ENCODE results near the gene HDAC5. TPM values are rescaled to one million over a fixed set of nuclear protein-coding genes. Genes with fewer than 3 reads are reported as not detected.

The HDAC5 gene
- total and polyA plus RNA-seq, 2 of the 8 experiments (the other 6 are each of a cell fraction or from before 2014, with no cell fraction given) = 48.5 to 54.4 TPM

GRCh38 chr17:44102849-44103622 lies 20.4 kb downstream of the HDAC5 start:
- no peaks in the 10 kb centered on the region for H3K23me2 ChIP-seq (ENCODE audit: low read depth, low read length)
- CTCF ChIA-PET (ENCODE audit: partially characterized antibody) = interaction anchor here (0.6 to 34.4 kb wide), 6 partner anchors 11 to 241 kb away, joined by 3 to 638 read pairs (median 4); partner anchors contain the start of gene HDAC5
- POLR2A ChIA-PET (ENCODE audit: partially characterized antibody) = interaction anchor here (0.9 to 1.7 kb wide), 2 partner anchors 8 to 35 kb away, joined by 3 to 4 read pairs; no protein-coding TSS in a partner anchor
- H3K14ac ChIP-seq (ENCODE audit: insufficient read length) = no peak overlapping the region
- H3K9me3 ChIP-seq (ENCODE audit: insufficient read depth in 2 of 2, low read depth in 1 of 2, low read length in 1 of 2) = no peaks in the 10 kb centered on the region
- no peaks in the 10 kb centered on the region for H3K27me3 ChIP-seq (replicated peaks in 1 of 4; ENCODE audit: control insufficient read depth in 3 of 4, extremely low read depth in 1 of 4, insufficient read depth in 3 of 4, low read length in 3 of 4)
- H3K27ac ChIP-seq (ENCODE audit: low read depth, low read length) = no peak overlapping the region
- no peak overlapping the region for H4K8ac ChIP-seq (ENCODE audit: extremely low read depth, insufficient read depth, low read length)
- no peak overlapping the region for H2BK12ac ChIP-seq (ENCODE audit: low read depth, low read length)
- H2BK120ac ChIP-seq (replicated peaks; ENCODE audit: low read depth, low read length) = no peak overlapping the region
- no peak overlapping the region for H2AK5ac ChIP-seq (ENCODE audit: low read depth, low read length)
- no peak overlapping the region for H3K4ac ChIP-seq (replicated peaks; ENCODE audit: insufficient read length, low read depth, low read length)
- 90% methylated on average over 16 of the region's 16 CpGs; no CpG with 5 or more reads in 1 of the 2 experiments for WGBS, 2 experiments (ENCODE audit: extremely low coverage in 1 of 2, insufficient coverage in 1 of 2, insufficient read length in 1 of 2, insufficient replicate concordance in 2 of 2, low coverage in 1 of 2, low lambda C conversion rate in 2 of 2, missing lambda C conversion rate in 1 of 2)
- peaks cover 0 to 14% of the 10 kb centered on the region in 2 experiments; a peak in 1 of 4 replicates for H3K79me2 ChIP-seq (ENCODE audit: control insufficient read depth in 1 of 2, insufficient read depth in 2 of 2, low read length in 2 of 2)
- no peaks in the 10 kb centered on the region for H3K36me3 ChIP-seq (ENCODE audit: control insufficient read depth in 2 of 4, insufficient read depth in 4 of 4, low read length in 3 of 4)
- DNase-seq (ENCODE audit: low read depth in 1 of 2, low spot score in 2 of 2) = no peak
- H3K23ac ChIP-seq (ENCODE audit: insufficient read length) = no peak overlapping the region
- no peak overlapping the region for H3K4me2 ChIP-seq (ENCODE audit: insufficient read depth in 1 of 2, low read depth in 2 of 2, low read length in 2 of 2)
- H3K79me1 ChIP-seq (ENCODE audit: low read depth, low read length) = peaks cover 10% of the 10 kb centered on the region
- no peak overlapping the region for H3K56ac ChIP-seq (replicated peaks; ENCODE audit: insufficient read length, low read depth, low read length)
- no peak overlapping the region for H2BK5ac ChIP-seq (ENCODE audit: low read depth, low read length)
- H4K5ac ChIP-seq (ENCODE audit: insufficient read length, low read depth, low read length) = no peak overlapping the region
- H2BK20ac ChIP-seq (ENCODE audit: low read length) = no peak overlapping the region
- no peak overlapping the region for H3K4me3 ChIP-seq (ENCODE audit: extremely low read depth in 1 of 4, insufficient read depth in 2 of 4, low read depth in 3 of 4, low read length in 4 of 4)
- H4K20me1 ChIP-seq (replicated peaks in 1 of 2; ENCODE audit: control insufficient read depth in 1 of 2, insufficient read depth in 2 of 2, low read length in 2 of 2) = peaks cover 0 to 3% of the 10 kb centered on the region in 2 experiments
- 0 out of 7 replicates have a peak overlapping the region, but pooled peaks of 1 of the 4 experiments have one; percentile 24 for H3K9ac ChIP-seq (replicated peaks in 1 of 4; ENCODE audit: extremely low read depth in 1 of 4, low read depth in 3 of 4, low read length in 3 of 4)
- no peak overlapping the region for H2BK15ac ChIP-seq (ENCODE audit: low read length)
- H3K18ac ChIP-seq (ENCODE audit: extremely low read depth, low read length) = no peak overlapping the region
- no peak overlapping the region for H2AFZ ChIP-seq (ENCODE audit: low read length)
- peaks cover 0 to 6% (median 0%) of the 10 kb centered on the region in 4 experiments; a peak in 4 of 7 replicates for H3K4me1 ChIP-seq (replicated peaks in 1 of 4; ENCODE audit: control insufficient read depth in 3 of 4, insufficient read depth in 4 of 4, low read length in 3 of 4)
- no peak for FAIRE-seq
- no peak overlapping the region for H4K91ac ChIP-seq (replicated peaks; ENCODE audit: insufficient read length, low read length)
- TF ChIP-seq SUZ12 (IDR thresholded peaks at IDR 0.05; ENCODE audit: low read length) = no peak
- no peak for TF ChIP-seq SP1 (IDR thresholded peaks at IDR 0.05; ENCODE audit: low read depth, low read length)
- TF ChIP-seq RAD21 (IDR thresholded peaks at IDR 0.05 in 1 of 2, conservative IDR thresholded peaks at IDR 0.05 in 1 of 2; ENCODE audit: low read depth in 2 of 2, low read length in 2 of 2) = no peak
- no peak for TF ChIP-seq TAF1 (IDR thresholded peaks at IDR 0.05; ENCODE audit: low read depth, low read length)
- TF ChIP-seq CHD2 (IDR thresholded peaks at IDR 0.05; ENCODE audit: low read length) = no peak
- no peak for TF ChIP-seq EZH2 (IDR thresholded peaks at IDR 0.05; ENCODE audit: low read depth, low read length, severe bottlenecking)
- no peak for TF ChIP-seq RBBP5 (IDR thresholded peaks at IDR 0.05; ENCODE audit: borderline replicate concordance, low read depth, low read length)
- no peak for TF ChIP-seq HDAC6 (IDR thresholded peaks at IDR 0.05; ENCODE audit: low read depth, low read length)
- no peak for TF ChIP-seq NRF1 (IDR thresholded peaks at IDR 0.05; ENCODE audit: low read depth, low read length)
- TF ChIP-seq EGR1 (IDR thresholded peaks at IDR 0.05; ENCODE audit: borderline replicate concordance, low read depth, low read length) = no peak
- no peak for TF ChIP-seq YY1 (IDR thresholded peaks at IDR 0.05; ENCODE audit: low read depth, low read length)
- TF ChIP-seq SRF (IDR thresholded peaks at IDR 0.05; ENCODE audit: low read depth, low read length) = no peak
- no peak for TF ChIP-seq SP4 (IDR thresholded peaks at IDR 0.05; ENCODE audit: low read length)

Data from H1 (cell line).